KBM-7 (cell line): ENCODE measurements around the gene DDHD1.
"Not testable (repeated sequence)": the region's sequence is repeated elsewhere in the genome, so short reads cannot be mapped to it uniquely, and the experiment has no call there.

Experiments
- DNase-seq: peaks from one replicate; pipeline ENCODE4 v3.0.0-alpha.2; 2015
- in situ Hi-C: fragments of 300-500 bp; cut with MboI; formaldehyde crosslinking; loops from 2 replicates; pipeline ENCODE4 v1.14.3; 2020; ENCODE audit warnings: low sequenced_read_pairs, low pct_unique_long_range_greater_than_20kb, mixed read lengths

DDHD1 gene

GRCh38 chr14:53113989-53114388 is 39.1 kb downstream of the DDHD1 start:
- in situ Hi-C loops, result no loop called here
- no peak for DNase-seq

GRCh38 chr14:53110096-53110495 is 43.0 kb downstream of the DDHD1 start:
- in situ Hi-C loops, result no loop called here
- DNase-seq, result no peak

- in situ Hi-C loops, result no loop called here
- DNase-seq, result peak; percentile 94
Observed at GRCh38 chr14:53109105-53110041, 43.8 kb downstream of the DDHD1 start.

GRCh38 chr14:53108292-53109104 is 44.6 kb downstream of the DDHD1 start:
- DNase-seq, result no peak
- in situ Hi-C loops, result no loop called here

GRCh38 chr14:53106768-53107167 is 46.4 kb downstream of the DDHD1 start:
- DNase-seq, result no peak

GRCh38 chr14:53103636-53104340 is 49.3 kb downstream of the DDHD1 start:
- peak; percentile 47 for DNase-seq
- in situ Hi-C loops, result no loop called here

More at GRCh38 chr14:53106768-53107167, 46.4 kb downstream of the DDHD1 start:
- in situ Hi-C loops, result no loop called here

GRCh38 chr14:53093206-53093605 is 59.9 kb downstream of the DDHD1 start:
- DNase-seq, result no peak
- in situ Hi-C loops, result no loop called here

GRCh38 chr14:53090853-53091252 is 62.3 kb downstream of the DDHD1 start:
- in situ Hi-C loops, result no loop called here

GRCh38 chr14:53084954-53085353 is 68.2 kb downstream of the DDHD1 start:
- in situ Hi-C loops, DNase-seq: not testable (repeated sequence)

More at GRCh38 chr14:53090853-53091252, 62.3 kb downstream of the DDHD1 start:
- no peak for DNase-seq

- in situ Hi-C loops, result no loop called here
- DNase-seq, result no peak
Observed at GRCh38 chr14:53064475-53064874, 88.6 kb downstream of the DDHD1 start.

GRCh38 chr14:53062856-53063255 is 90.3 kb downstream of the DDHD1 start:
- in situ Hi-C loops, result no loop called here

GRCh38 chr14:53060046-53060445 is 93.1 kb downstream of the DDHD1 start:
- in situ Hi-C loops, result no loop called here
- no peak for DNase-seq

More at GRCh38 chr14:53062856-53063255, 90.3 kb downstream of the DDHD1 start:
- DNase-seq, result no peak

- in situ Hi-C loops, result no loop called here
- DNase-seq, result peak; percentile 65
Observed at GRCh38 chr14:53055003-53055402, 98.1 kb downstream of the DDHD1 start.

- in situ Hi-C loops, result no loop called here
- no peak for DNase-seq
Observed at GRCh38 chr14:53054457-53054856, 98.7 kb downstream of the DDHD1 start.

- in situ Hi-C loops, result no loop called here
Observed at GRCh38 chr14:53048631-53049030, 104.5 kb downstream of the DDHD1 start.

GRCh38 chr14:53047307-53048069 is 105.6 kb downstream of the DDHD1 start:
- no peak for DNase-seq
- in situ Hi-C loops, result no loop called here

More at GRCh38 chr14:53048631-53049030, 104.5 kb downstream of the DDHD1 start:
- DNase-seq, result no peak

GRCh38 chr14:53044486-53044885 is 108.6 kb downstream of the DDHD1 start:
- in situ Hi-C loops, result no loop called here
- DNase-seq, result no peak

GRCh38 chr14:53043027-53043581 is 110.0 kb downstream of the DDHD1 start:
- in situ Hi-C loops, result no loop called here
- DNase-seq, result no peak
